K562 (cell line): ENCODE data around the gene PCED1B. TPM values are rescaled to one million over a fixed set of nuclear protein-coding genes. Genes with fewer than 3 reads are reported as not detected.
A peak's percentile ranks its signal among the peaks of the same experiment; 100 is the strongest.
"Not testable (repeated sequence)": the region's sequence is repeated elsewhere in the genome, so short reads cannot be mapped to it uniquely, and the experiment has no call there.

Experiments
- ARID1B ChIP-seq: fragments of 450-650 bp; IDR thresholded peaks from 2 replicates; pipeline ENCODE4 v1.6.1; 2016; ENCODE audit warnings: antibody characterized with exemption, mild to moderate bottlenecking, inconsistent platforms
- CBFA2T3 ChIP-seq: fragments of 450-650 bp; IDR thresholded peaks from 2 replicates; pipeline ENCODE4 v1.6.1; 2017
- EHMT2 ChIP-seq: fragments of 450-650 bp; IDR thresholded peaks from 2 replicates; pipeline ENCODE4 v1.6.1; 2018; ENCODE audit warnings: antibody characterized with exemption
- HDAC1 ChIP-seq, 2 experiments: fragments of 450-650 bp; IDR thresholded peaks; 2 replicates each; pipeline ENCODE4 v1.6.1; 2016 to 2017; ENCODE audit warnings: inconsistent platforms in 1 of 2, mild to moderate bottlenecking in 1 of 2, moderate library complexity in 1 of 2
- HDAC2 ChIP-seq: fragments of 450-650 bp; IDR thresholded peaks from 2 replicates; pipeline ENCODE4 v1.6.1; 2016; ENCODE audit warnings: mild to moderate bottlenecking
- KDM1A ChIP-seq, 2 experiments: fragments of 450-650 bp; IDR thresholded peaks; 2 replicates each; pipeline ENCODE4 v1.6.1; 2016; ENCODE audit warnings: mild to moderate bottlenecking in 2 of 2
- NCOR1 ChIP-seq: fragments of 450-650 bp; IDR thresholded peaks from 2 replicates; pipeline ENCODE4 v1.6.1; 2016; ENCODE audit warnings: mild to moderate bottlenecking, moderate library complexity
- SMARCA4 ChIP-seq: fragments of 450-650 bp; IDR thresholded peaks from 2 replicates; pipeline ENCODE4 v1.6.1; 2016
- TAL1 ChIP-seq: fragments of 450-650 bp; IDR thresholded peaks from 2 replicates; pipeline ENCODE4 v1.6.1; 2016; ENCODE audit warnings: mild to moderate bottlenecking
- TEAD4 ChIP-seq, 2 experiments: sonication (generic) in 1 of 2; formaldehyde crosslinking in 1 of 2; IDR thresholded peaks; 2 replicates each; pipeline versions ENCODE4 v1.6.1 to v1.8.0; 2012 to 2022; ENCODE audit warnings: borderline replicate concordance in 1 of 2, inconsistent platforms in 1 of 2, low read length in 1 of 2, mild to moderate bottlenecking in 1 of 2, missing genetic modification reagents in 1 of 2
- polyA plus RNA-seq, 8 experiments: library from polyadenylated mRNA; depleted of rRNA in 4 of 8; stranded (reverse) in 5 of 8; unstranded in 3 of 8; fragments of >200 nt; fragmentation: Nextera tagmentation in 2 of 8; fragmentation: Illumina TruSeq in 1 of 8; extraction: Ambion mirVana in 2 of 8; extraction: Trizol in 1 of 8; gene quantifications; 2 replicates each; pipeline versions ENCODE4 v1.2.1 to v1.2.3, GENCODE V29; 2011 to 2014; ENCODE audit warnings: inconsistent platforms in 1 of 8, missing spikeins in 1 of 8
- total RNA-seq, 7 experiments: library from RNA; depleted of rRNA in 6 of 7; stranded (reverse); fragments of >200 nt in 6 of 7; fragmentation: Illumina TruSeq in 2 of 7; extraction: Trizol in 2 of 7; gene quantifications; 2 replicates each; pipeline versions ENCODE4 v1.2.1 to v1.2.3, GENCODE V29; 2011 to 2021; ENCODE audit warnings: low replicate concordance in 1 of 7
- TF ChIP-seq, protein P1 (sequence below): fragments of 450-650 bp; IDR thresholded peaks from 2 replicates; pipeline ENCODE4 v1.6.1; 2016; ENCODE audit warnings: mild to moderate bottlenecking, moderate library complexity

The PCED1B gene
- total and polyA plus RNA-seq, 9 of the 15 experiments (the other 6 are each of a cell fraction or from before 2014, with no cell fraction given): 1.2 to 9.3 (median 2.5) TPM

DNA sequence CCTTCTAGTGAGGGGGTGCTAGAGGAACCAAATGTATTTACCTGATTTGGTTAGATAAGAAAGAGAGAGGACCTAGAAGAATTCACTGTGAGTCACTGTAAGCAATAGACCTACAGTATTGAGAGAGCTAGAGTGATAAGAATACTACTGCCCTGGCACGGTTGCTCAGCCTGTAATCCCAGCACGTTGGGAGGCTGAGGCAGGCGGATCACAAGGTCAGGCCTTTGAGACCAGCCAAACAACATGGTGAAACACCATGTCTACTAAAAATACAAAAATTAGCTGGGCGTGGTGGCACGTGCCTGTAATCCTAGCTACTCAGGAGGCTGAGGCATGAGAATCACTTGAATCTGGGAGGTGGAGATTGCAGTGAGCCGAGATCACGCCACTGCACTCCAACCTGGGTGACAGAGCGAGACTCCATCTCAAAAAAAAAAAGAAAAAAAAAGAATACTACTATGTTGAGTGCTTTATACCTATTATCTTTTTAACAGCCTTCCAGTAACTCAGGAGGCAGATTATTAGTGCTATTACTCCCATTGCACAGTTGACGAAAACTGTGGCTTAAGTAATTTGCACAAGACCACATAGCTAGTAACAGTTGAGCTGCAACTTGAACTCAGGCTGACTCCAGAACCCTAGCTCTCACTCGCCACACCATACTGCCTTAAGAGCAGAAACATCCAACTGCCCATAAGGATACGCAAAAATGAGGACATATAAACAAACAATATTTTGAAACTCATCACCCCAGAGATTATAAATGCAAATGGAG lies 102.9 kb downstream of the PCED1B start (continued):
- TF ChIP-seq, protein P1, sequence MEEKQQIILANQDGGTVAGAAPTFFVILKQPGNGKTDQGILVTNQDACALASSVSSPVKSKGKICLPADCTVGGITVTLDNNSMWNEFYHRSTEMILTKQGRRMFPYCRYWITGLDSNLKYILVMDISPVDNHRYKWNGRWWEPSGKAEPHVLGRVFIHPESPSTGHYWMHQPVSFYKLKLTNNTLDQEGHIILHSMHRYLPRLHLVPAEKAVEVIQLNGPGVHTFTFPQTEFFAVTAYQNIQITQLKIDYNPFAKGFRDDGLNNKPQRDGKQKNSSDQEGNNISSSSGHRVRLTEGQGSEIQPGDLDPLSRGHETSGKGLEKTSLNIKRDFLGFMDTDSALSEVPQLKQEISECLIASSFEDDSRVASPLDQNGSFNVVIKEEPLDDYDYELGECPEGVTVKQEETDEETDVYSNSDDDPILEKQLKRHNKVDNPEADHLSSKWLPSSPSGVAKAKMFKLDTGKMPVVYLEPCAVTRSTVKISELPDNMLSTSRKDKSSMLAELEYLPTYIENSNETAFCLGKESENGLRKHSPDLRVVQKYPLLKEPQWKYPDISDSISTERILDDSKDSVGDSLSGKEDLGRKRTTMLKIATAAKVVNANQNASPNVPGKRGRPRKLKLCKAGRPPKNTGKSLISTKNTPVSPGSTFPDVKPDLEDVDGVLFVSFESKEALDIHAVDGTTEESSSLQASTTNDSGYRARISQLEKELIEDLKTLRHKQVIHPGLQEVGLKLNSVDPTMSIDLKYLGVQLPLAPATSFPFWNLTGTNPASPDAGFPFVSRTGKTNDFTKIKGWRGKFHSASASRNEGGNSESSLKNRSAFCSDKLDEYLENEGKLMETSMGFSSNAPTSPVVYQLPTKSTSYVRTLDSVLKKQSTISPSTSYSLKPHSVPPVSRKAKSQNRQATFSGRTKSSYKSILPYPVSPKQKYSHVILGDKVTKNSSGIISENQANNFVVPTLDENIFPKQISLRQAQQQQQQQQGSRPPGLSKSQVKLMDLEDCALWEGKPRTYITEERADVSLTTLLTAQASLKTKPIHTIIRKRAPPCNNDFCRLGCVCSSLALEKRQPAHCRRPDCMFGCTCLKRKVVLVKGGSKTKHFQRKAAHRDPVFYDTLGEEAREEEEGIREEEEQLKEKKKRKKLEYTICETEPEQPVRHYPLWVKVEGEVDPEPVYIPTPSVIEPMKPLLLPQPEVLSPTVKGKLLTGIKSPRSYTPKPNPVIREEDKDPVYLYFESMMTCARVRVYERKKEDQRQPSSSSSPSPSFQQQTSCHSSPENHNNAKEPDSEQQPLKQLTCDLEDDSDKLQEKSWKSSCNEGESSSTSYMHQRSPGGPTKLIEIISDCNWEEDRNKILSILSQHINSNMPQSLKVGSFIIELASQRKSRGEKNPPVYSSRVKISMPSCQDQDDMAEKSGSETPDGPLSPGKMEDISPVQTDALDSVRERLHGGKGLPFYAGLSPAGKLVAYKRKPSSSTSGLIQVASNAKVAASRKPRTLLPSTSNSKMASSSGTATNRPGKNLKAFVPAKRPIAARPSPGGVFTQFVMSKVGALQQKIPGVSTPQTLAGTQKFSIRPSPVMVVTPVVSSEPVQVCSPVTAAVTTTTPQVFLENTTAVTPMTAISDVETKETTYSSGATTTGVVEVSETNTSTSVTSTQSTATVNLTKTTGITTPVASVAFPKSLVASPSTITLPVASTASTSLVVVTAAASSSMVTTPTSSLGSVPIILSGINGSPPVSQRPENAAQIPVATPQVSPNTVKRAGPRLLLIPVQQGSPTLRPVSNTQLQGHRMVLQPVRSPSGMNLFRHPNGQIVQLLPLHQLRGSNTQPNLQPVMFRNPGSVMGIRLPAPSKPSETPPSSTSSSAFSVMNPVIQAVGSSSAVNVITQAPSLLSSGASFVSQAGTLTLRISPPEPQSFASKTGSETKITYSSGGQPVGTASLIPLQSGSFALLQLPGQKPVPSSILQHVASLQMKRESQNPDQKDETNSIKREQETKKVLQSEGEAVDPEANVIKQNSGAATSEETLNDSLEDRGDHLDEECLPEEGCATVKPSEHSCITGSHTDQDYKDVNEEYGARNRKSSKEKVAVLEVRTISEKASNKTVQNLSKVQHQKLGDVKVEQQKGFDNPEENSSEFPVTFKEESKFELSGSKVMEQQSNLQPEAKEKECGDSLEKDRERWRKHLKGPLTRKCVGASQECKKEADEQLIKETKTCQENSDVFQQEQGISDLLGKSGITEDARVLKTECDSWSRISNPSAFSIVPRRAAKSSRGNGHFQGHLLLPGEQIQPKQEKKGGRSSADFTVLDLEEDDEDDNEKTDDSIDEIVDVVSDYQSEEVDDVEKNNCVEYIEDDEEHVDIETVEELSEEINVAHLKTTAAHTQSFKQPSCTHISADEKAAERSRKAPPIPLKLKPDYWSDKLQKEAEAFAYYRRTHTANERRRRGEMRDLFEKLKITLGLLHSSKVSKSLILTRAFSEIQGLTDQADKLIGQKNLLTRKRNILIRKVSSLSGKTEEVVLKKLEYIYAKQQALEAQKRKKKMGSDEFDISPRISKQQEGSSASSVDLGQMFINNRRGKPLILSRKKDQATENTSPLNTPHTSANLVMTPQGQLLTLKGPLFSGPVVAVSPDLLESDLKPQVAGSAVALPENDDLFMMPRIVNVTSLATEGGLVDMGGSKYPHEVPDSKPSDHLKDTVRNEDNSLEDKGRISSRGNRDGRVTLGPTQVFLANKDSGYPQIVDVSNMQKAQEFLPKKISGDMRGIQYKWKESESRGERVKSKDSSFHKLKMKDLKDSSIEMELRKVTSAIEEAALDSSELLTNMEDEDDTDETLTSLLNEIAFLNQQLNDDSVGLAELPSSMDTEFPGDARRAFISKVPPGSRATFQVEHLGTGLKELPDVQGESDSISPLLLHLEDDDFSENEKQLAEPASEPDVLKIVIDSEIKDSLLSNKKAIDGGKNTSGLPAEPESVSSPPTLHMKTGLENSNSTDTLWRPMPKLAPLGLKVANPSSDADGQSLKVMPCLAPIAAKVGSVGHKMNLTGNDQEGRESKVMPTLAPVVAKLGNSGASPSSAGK: peak; percentile 27; the same call in 1 of the 2 replicates
- peak; percentile 42 for TF ChIP-seq TAL1
- peak; percentile 44; the same call in 1 of the 2 replicates for TF ChIP-seq TEAD4 (IDR thresholded peaks at IDR 0.05; ENCODE audit: low read length)
- TF ChIP-seq TEAD4 (CRISPR knock-in tag; IDR thresholded peaks at IDR 0.05; ENCODE audit: borderline replicate concordance): not testable (repeated sequence)
- TF ChIP-seq ARID1B: peak; percentile 74
- TF ChIP-seq SMARCA4: peak; percentile 75
- peak; percentile 72 for TF ChIP-seq CBFA2T3
- peak; percentile 86 to 89; a peak in 3 of 4 replicates for TF ChIP-seq KDM1A (IDR thresholded peaks at IDR 0.05)
- TF ChIP-seq EHMT2: 0 out of 2 replicates have a peak, but pooled peaks have one; percentile 9
- TF ChIP-seq HDAC1 (IDR thresholded peaks at IDR 0.05): peak in 1 of 2 experiments; percentile 61; a peak in 2 of 4 replicates
- peak; percentile 31 for TF ChIP-seq NCOR1
- TF ChIP-seq HDAC2: 0 out of 2 replicates have a peak, but pooled peaks have one; percentile 39
